GM19372 (cell line): ENCODE results near the gene SGSH.

Experiments
- ATAC-seq: cut with Tn5 transposase; IDR thresholded peaks from one replicate; pipeline ENCODE4 v1.9.1; 2021; ENCODE audit warnings: mild to moderate bottlenecking, low read depth, moderate library complexity; ENCODE audit not compliant: unreplicated experiment

The SGSH gene

DNA sequence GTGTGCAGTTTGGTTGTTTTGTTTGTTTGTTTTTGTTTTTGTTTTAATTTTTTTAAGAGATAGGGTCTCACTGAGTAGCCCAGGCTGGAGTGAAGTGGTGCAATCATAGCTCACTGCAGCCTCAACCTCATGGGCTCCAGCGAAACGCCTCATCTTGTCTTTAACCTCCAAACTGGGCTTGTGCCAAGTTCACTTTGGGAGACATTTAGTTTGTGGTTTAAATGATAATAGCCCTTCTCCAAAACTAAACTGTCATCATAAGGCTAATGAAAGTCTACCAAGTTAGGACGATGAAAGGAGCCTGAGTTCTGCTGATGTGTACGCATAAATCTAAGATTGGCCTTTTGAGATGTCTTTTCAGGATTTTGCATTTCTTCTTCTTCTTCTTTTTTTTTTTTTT is 56.8 kb downstream of the SGSH start:
- no peak for ATAC-seq

DNA sequence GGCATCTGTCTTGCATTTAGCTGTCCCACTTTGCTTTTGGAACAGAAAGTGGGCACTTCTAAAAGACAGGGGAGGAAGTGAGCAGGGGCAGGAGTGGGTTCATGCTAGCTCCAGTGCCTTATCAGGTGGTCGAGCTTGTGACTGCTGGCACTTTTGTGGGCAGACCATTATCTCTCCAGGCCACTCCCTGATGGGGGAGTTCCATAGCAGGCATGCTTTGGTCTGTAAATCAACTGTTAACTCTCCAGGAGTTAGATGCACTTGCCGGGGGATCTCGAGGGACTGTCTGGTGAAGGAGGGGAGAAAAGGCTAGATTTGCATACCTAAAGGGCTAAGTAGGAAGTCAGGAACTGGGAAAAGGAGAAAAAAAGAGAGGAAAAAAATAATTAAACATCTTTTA is 59.6 kb downstream of the SGSH start:
- ATAC-seq, result no peak
